MM.1S (cell line): ENCODE measurements around the gene PSTPIP1.

Experiments
- DNase-seq: peaks from one replicate; pipeline ENCODE4 v3.0.0-alpha.2; 2015
- H2AFZ ChIP-seq: fragments of 300-600 bp; sonication (generic); 2 replicates; pipeline ENCODE4 v1.6.0; 2016; ENCODE audit warnings: antibody characterized with exemption, low read length
- H3F3A ChIP-seq: fragments of 300-600 bp; sonication (generic); 2 replicates; pipeline ENCODE4 v1.6.1; 2016; ENCODE audit warnings: mild to moderate bottlenecking, antibody characterized with exemption, low read length, moderate library complexity, mixed read lengths; ENCODE audit not compliant: insufficient read depth
- H3K27ac ChIP-seq: fragments of 300-600 bp; sonication (generic); 2 replicates; pipeline ENCODE4 v1.5.1; 2016; ENCODE audit warnings: mild to moderate bottlenecking, low read length
- H3K27me3 ChIP-seq: fragments of 300-600 bp; sonication (generic); replicated peaks from 2 replicates; pipeline ENCODE4 v1.6.0; 2016; ENCODE audit warnings: low read length; ENCODE audit not compliant: insufficient read depth
- H3K36me3 ChIP-seq: fragments of 300-600 bp; sonication (generic); replicated peaks from 2 replicates; pipeline ENCODE4 v1.6.1; 2016; ENCODE audit warnings: mild to moderate bottlenecking, low read length, mixed read lengths; ENCODE audit not compliant: insufficient read depth
- H3K4me1 ChIP-seq: fragments of 300-600 bp; sonication (generic); 2 replicates; pipeline ENCODE4 v1.6.1; 2016; ENCODE audit warnings: low read length, mixed read lengths
- H3K4me2 ChIP-seq: fragments of 300-600 bp; sonication (generic); 2 replicates; pipeline ENCODE4 v1.6.0; 2016; ENCODE audit warnings: low read depth, low read length
- H3K4me3 ChIP-seq: fragments of 300-600 bp; sonication (generic); 2 replicates; pipeline ENCODE4 v1.5.1; 2016; ENCODE audit warnings: low read length, mixed read lengths
- H3K79me2 ChIP-seq: fragments of 300-600 bp; sonication (generic); 2 replicates; pipeline ENCODE4 v1.6.1; 2016; ENCODE audit warnings: mixed run types, low read length, mixed read lengths
- H3K9ac ChIP-seq: fragments of 300-600 bp; sonication (generic); 2 replicates; pipeline ENCODE4 v1.6.1; 2016; ENCODE audit warnings: low read length, mixed read lengths
- H3K9me2 ChIP-seq: fragments of 300-600 bp; sonication (generic); replicated peaks from 2 replicates; pipeline ENCODE4 v1.6.1; 2016; ENCODE audit warnings: mild to moderate bottlenecking, low read length, mixed read lengths; ENCODE audit not compliant: insufficient read depth
- H3K9me3 ChIP-seq: fragments of 300-600 bp; sonication (generic); replicated peaks from 2 replicates; pipeline ENCODE4 v1.6.1; 2016; ENCODE audit warnings: mild to moderate bottlenecking, low read length, mixed read lengths; ENCODE audit not compliant: insufficient read depth
- H4K20me1 ChIP-seq: fragments of 300-600 bp; sonication (generic); 2 replicates; pipeline ENCODE4 v1.6.1; 2016; ENCODE audit warnings: mild to moderate bottlenecking, low read length, moderate library complexity, mixed read lengths; ENCODE audit not compliant: insufficient read depth
- EZH2 ChIP-seq: fragments of 300-600 bp; sonication (generic); optimal IDR thresholded peaks from 2 replicates; pipeline ENCODE3; 2017; ENCODE audit warnings: low read depth, mild to moderate bottlenecking, antibody characterized with exemption, low read length, mixed read lengths
- EZH2phosphoT487 ChIP-seq: fragments of 300-600 bp; sonication (generic); IDR thresholded peaks from 2 replicates; pipeline ENCODE4 v1.6.1; 2018; ENCODE audit warnings: antibody characterized with exemption, low read length
- TF ChIP-seq, protein P1 (sequence below): fragments of 300-600 bp; sonication (generic); IDR thresholded peaks from 2 replicates; pipeline ENCODE4 v1.5.1; 2016; ENCODE audit warnings: antibody characterized with exemption, low read length, mixed read lengths

PSTPIP1 gene

DNA sequence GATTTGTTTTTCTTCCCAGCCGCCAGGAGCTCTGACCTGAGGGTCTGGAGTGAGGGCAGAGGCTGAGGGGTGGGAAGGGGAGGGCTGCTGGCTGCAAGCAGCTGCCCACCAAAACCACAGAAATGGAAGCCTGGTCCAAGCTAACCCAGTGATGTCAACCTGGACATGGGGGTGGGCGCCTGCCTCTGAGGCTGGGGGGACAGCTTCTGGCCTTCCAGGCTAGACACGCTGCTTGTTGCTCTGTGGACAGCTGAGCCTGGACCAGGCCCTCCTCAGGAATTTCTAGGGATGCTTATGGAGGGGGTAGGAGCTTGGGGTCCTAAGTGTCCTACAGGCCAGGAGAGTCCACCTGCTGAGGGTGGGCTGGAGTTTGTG, 21.4 kb downstream of the PSTPIP1 start:
- no peaks in the 10 kb centered on the region for H3K79me2 ChIP-seq
- H3K4me1 ChIP-seq = peaks cover 9% of the 10 kb centered on the region
- H2AFZ ChIP-seq = no peak overlapping the region
- H3K9me2 ChIP-seq = no peaks in the 10 kb centered on the region
- H3K4me3 ChIP-seq = no peak overlapping the region
- no peak for DNase-seq
- TF ChIP-seq, protein P1, sequence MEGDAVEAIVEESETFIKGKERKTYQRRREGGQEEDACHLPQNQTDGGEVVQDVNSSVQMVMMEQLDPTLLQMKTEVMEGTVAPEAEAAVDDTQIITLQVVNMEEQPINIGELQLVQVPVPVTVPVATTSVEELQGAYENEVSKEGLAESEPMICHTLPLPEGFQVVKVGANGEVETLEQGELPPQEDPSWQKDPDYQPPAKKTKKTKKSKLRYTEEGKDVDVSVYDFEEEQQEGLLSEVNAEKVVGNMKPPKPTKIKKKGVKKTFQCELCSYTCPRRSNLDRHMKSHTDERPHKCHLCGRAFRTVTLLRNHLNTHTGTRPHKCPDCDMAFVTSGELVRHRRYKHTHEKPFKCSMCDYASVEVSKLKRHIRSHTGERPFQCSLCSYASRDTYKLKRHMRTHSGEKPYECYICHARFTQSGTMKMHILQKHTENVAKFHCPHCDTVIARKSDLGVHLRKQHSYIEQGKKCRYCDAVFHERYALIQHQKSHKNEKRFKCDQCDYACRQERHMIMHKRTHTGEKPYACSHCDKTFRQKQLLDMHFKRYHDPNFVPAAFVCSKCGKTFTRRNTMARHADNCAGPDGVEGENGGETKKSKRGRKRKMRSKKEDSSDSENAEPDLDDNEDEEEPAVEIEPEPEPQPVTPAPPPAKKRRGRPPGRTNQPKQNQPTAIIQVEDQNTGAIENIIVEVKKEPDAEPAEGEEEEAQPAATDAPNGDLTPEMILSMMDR = no peak
- TF ChIP-seq EZH2 (no peak), EZH2phosphoT487 (no peak)
- H3K9ac ChIP-seq = no peak overlapping the region
- 0 out of 2 replicates have a peak, but pooled peaks cover 6% of the 10 kb centered on the region for H3F3A ChIP-seq
- H3K36me3 ChIP-seq = no peaks in the 10 kb centered on the region
- no peaks in the 10 kb centered on the region for H4K20me1 ChIP-seq
- H3K27ac ChIP-seq = no peak overlapping the region
- H3K4me2 ChIP-seq = no peak overlapping the region
- no peaks in the 10 kb centered on the region for H3K9me3 ChIP-seq
- H3K27me3 ChIP-seq = no peaks in the 10 kb centered on the region

DNA sequence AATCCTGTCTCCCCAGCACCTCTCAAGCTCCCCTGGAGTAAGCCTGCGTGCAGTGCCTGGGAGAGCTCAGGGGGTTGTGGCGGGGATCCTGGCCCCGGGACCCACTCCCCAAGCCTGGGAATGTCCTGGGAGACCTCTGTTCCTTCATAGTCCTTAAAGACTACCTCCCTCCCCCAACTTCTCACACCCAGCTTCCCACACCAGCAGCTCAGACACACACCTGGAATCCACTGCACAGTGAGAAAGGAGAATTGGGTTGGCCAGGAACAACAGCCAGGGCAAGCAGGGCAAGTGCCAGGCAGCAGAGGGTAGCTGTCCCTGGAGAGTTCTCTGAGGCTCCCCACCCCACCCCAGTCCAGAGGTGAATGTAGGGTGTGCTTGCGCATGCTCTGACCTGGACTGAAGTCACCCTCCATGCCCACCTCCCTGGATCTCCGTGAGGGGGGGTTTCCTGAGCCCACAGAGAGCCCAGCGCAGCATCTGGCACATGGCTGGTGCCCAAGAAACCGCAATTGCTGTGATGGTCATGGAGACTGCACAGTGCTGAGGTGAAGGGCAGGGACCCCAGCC, 22.2 kb downstream of the PSTPIP1 start:
- H3K4me1 ChIP-seq = peaks cover 17% of the 10 kb centered on the region
- no peaks in the 10 kb centered on the region for H3K36me3 ChIP-seq
- H3F3A ChIP-seq = 0 out of 2 replicates have a peak, but pooled peaks cover 6% of the 10 kb centered on the region
- no peak overlapping the region for H2AFZ ChIP-seq
- TF ChIP-seq, protein P1 = no peak
- TF ChIP-seq EZH2 (no peak), EZH2phosphoT487 (no peak)
- H3K4me3 ChIP-seq = no peak overlapping the region
- DNase-seq = no peak
- no peak overlapping the region for H3K9ac ChIP-seq
- H3K27ac ChIP-seq = no peak overlapping the region
- no peaks in the 10 kb centered on the region for H3K27me3 ChIP-seq
- H3K9me2 ChIP-seq = no peaks in the 10 kb centered on the region
- no peak overlapping the region for H3K4me2 ChIP-seq
- no peaks in the 10 kb centered on the region for H3K9me3 ChIP-seq
- H4K20me1 ChIP-seq = no peaks in the 10 kb centered on the region
- no peaks in the 10 kb centered on the region for H3K79me2 ChIP-seq

DNA sequence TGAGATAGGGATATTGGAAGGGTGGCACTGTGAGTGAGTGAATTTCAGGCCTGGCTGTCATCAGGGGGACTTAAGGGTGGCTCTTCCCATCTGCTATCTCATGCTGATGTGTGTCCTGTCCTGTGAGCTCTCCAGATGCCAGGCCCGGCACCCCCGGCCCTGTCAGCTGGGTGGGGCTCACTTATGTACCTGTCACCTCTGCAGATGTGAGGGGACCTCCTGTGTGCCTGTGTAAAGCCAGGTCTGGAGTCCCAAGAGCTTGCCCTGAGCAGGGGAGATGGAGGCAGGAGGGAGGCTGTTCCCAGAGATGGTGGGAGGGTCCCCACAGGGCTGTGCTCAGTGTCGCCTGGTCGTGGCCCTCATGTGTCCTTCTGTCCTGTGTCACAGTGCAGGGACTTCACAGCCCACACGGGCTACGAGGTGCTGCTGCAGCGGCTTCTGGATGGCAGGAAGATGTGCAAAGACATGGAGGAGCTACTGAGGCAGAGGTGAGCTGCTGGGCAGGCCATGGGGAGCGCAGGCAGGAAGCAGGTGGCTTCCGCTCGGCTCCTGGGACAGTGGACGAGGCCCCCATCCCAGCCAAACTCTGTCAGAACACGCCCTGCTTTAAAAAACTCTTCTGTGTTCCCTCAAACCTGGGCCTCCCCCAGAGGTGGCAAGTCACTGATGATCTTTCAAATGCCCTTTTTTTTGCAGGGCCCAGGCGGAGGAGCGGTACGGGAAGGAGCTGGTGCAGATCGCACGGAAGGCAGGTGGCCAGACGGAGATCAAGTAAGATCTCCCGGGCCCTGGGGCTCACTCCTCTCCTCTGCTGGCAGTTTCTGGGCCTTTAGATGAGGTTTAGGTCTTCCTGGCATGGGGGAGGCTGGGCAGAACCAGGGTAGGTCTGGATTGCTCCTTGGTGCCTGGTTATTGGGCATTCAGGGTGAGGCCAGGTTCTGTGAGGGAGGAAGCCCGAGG, 23.1 kb downstream of the PSTPIP1 start:
- H3K4me2 ChIP-seq = no peak overlapping the region
- no peaks in the 10 kb centered on the region for H3K9me3 ChIP-seq
- no peak overlapping the region for H3K9ac ChIP-seq
- no peaks in the 10 kb centered on the region for H3K9me2 ChIP-seq
- no peaks in the 10 kb centered on the region for H4K20me1 ChIP-seq
- H3K79me2 ChIP-seq = no peaks in the 10 kb centered on the region
- peaks cover 25% of the 10 kb centered on the region for H3K4me1 ChIP-seq
- H3K4me3 ChIP-seq = no peak overlapping the region
- H3K27ac ChIP-seq = no peak overlapping the region
- TF ChIP-seq EZH2phosphoT487 (no peak), EZH2 (no peak)
- TF ChIP-seq, protein P1 = no peak
- 0 out of 2 replicates have a peak, but pooled peaks cover 6% of the 10 kb centered on the region for H3F3A ChIP-seq
- no peaks in the 10 kb centered on the region for H3K27me3 ChIP-seq
- H3K36me3 ChIP-seq = no peaks in the 10 kb centered on the region
- H2AFZ ChIP-seq = no peak overlapping the region
- DNase-seq = no peak
